Caco-2 (cell line): ENCODE measurements around the gene LTBP1. TPM values are rescaled to one million over a fixed set of nuclear protein-coding genes. Genes with fewer than 3 reads are reported as not detected.

Source experiments
- BruUV-seq: library from RNA; stranded (reverse); fragments of 400-500 nt; replicated peaks from 2 replicates; lab custom pipeline; 2021; lab: Mats Ljungman, UMichigan
- CTCF ChIA-PET: fragments of 300-600 bp; sonication (Branson Sonifier 250); formaldehyde crosslinking; loops from one replicate; lab custom pipeline; 2022; ENCODE audit warnings: antibody characterized with exemption; lab: Charles Lee
- POLR2A ChIA-PET: fragments of 300-600 bp; sonication (Branson Sonifier 250); formaldehyde crosslinking; loops from one replicate; lab custom pipeline; 2022; ENCODE audit warnings: antibody characterized with exemption; lab: Charles Lee
- DNase-seq, 2 experiments: peaks; one replicate each; pipeline versions ENCODE4 v3.0.0 to v3.0.0-alpha.2; 2020 to 2022
- H3K27me3 ChIP-seq: replicated peaks from 2 replicates; pipeline ENCODE4 v1.6.0; 2011; ENCODE audit warnings: low read length; ENCODE audit not compliant: control insufficient read depth, insufficient read depth
- H3K36me3 ChIP-seq: 2 replicates; pipeline ENCODE4 v1.5.1; 2011; ENCODE audit warnings: low read length; ENCODE audit not compliant: control insufficient read depth, insufficient read depth
- H3K4me1 ChIP-seq: fragments of 250-450 bp; sonication (Bioruptor Pico); 2 replicates; pipeline ENCODE4 v1.5.1; 2020; ENCODE audit warnings: mild to moderate bottlenecking
- H3K4me3 ChIP-seq: 2 replicates; pipeline ENCODE4 v1.5.1; 2011; ENCODE audit warnings: low read depth, mild to moderate bottlenecking, control low read depth, low read length
- H3K9me3 ChIP-seq: fragments of 250-450 bp; sonication (Bioruptor Pico); 2 replicates; pipeline ENCODE4 v1.5.1; 2020; ENCODE audit warnings: mild to moderate bottlenecking, moderate library complexity
- H3K27ac Mint-ChIP-seq: one replicate; pipeline ENCODE4 v1.8.0; 2022; ENCODE audit warnings: mixed read lengths; ENCODE audit not compliant: unreplicated experiment
- H3K27me3 Mint-ChIP-seq: one replicate; pipeline ENCODE4 v1.8.0; 2022; ENCODE audit warnings: mixed read lengths; ENCODE audit not compliant: insufficient read depth, unreplicated experiment
- H3K36me3 Mint-ChIP-seq: one replicate; pipeline ENCODE4 v1.8.0; 2022; ENCODE audit warnings: mild to moderate bottlenecking, mixed read lengths; ENCODE audit not compliant: insufficient read depth, unreplicated experiment
- H3K4me1 Mint-ChIP-seq: one replicate; pipeline ENCODE4 v1.8.0; 2022; ENCODE audit warnings: low read depth, mixed read lengths; ENCODE audit not compliant: unreplicated experiment
- H3K4me3 Mint-ChIP-seq: one replicate; pipeline ENCODE4 v1.8.0; 2022; ENCODE audit warnings: mild to moderate bottlenecking, moderate library complexity, mixed read lengths; ENCODE audit not compliant: unreplicated experiment
- H3K9me3 Mint-ChIP-seq: one replicate; pipeline ENCODE4 v1.8.0; 2022; ENCODE audit warnings: mixed read lengths; ENCODE audit not compliant: unreplicated experiment
- CTCF ChIP-seq, 2 experiments: fragments of 200-600 bp in 1 of 2; IDR thresholded peaks; 1 replicate in 1 of 2; 2 replicates in 1 of 2; pipeline versions ENCODE4 v1.5.1 to v1.8.0; 2011 to 2022; ENCODE audit warnings: antibody characterized with exemption in 1 of 2, control low read depth in 1 of 2, inconsistent platforms in 1 of 2, low read depth in 1 of 2, low read length in 1 of 2, mild to moderate bottlenecking in 1 of 2, moderate library complexity in 1 of 2; ENCODE audit not compliant: insufficient read depth in 1 of 2, severe bottlenecking in 1 of 2, unreplicated experiment in 1 of 2
- intact Hi-C: fragments of 100-400 bp; cut with micrococcal nuclease; formaldehyde crosslinking; loops from one replicate; pipeline ENCODE4 v1.10.0; 2022; ENCODE audit not compliant: unreplicated experiment
- total RNA-seq: library from RNA; stranded (reverse); gene quantifications from 2 replicates; pipeline ENCODE4 v1.2.3, GENCODE V29; 2022

LTBP1 gene
- total RNA-seq, 1 experiment from 2014 or later: 64.2 TPM

GRCh38 chr2:33426666-33427231 lies 480.0 kb downstream of the LTBP1 start:
- BruUV-seq: no TSS peak
- Mint-ChIP-seq H3K4me1 (no peaks in the 10 kb centered on the region), H3K9me3 (no peaks in the 10 kb centered on the region), H3K27me3 (peaks cover 5% of the 10 kb centered on the region), H3K4me3 (no peak overlapping the region), H3K27ac (no peak overlapping the region), H3K36me3 (no peaks in the 10 kb centered on the region)
- POLR2A ChIA-PET: no interaction called here
- CTCF ChIA-PET: no interaction called here
- H3K9me3 ChIP-seq: no peaks in the 10 kb centered on the region
- intact Hi-C loops: no loop called here
- H3K4me1 ChIP-seq: no peaks in the 10 kb centered on the region
- no peak overlapping the region for H3K4me3 ChIP-seq
- DNase-seq: no peak
- no peak for TF ChIP-seq CTCF (IDR thresholded peaks at IDR 0.05; ENCODE audit: insufficient read depth in 1 of 2, low read depth in 1 of 2, low read length in 1 of 2, severe bottlenecking in 1 of 2, unreplicated experiment in 1 of 2)
- no peaks in the 10 kb centered on the region for H3K36me3 ChIP-seq
- H3K27me3 ChIP-seq: no peaks in the 10 kb centered on the region

DNA sequence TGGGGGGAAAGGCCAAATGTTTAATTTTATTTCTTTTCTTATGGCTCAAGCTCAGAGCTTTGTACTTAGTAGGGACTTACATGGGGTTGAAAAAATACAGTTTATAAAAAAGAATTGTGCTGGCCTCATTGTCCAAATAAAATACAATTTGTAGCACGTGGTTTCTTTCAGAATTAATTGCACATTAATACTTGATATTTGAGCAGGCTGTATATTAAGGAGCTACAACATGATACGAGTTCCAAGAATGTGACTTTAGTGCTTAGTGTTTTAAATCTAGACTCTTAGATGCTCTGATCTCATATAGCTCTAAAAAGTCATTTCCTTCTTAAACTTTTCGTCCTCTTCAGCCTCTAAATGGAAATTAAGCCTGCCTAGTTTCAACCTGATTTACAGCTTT lies 483.3 kb downstream of the LTBP1 start:
- Histone ChIP-seq H3K4me1 (no peaks in the 10 kb centered on the region), H3K9me3 (no peaks in the 10 kb centered on the region), H3K27me3 (no peaks in the 10 kb centered on the region), H3K4me3 (no peak overlapping the region), H3K36me3 (no peaks in the 10 kb centered on the region)
- ChIA-PET POLR2A (no interaction called here), CTCF (no interaction called here)
- H3K27me3 Mint-ChIP-seq: peaks cover 5% of the 10 kb centered on the region
- H3K27ac Mint-ChIP-seq: no peak overlapping the region
- no peaks in the 10 kb centered on the region for H3K9me3 Mint-ChIP-seq
- no peak for TF ChIP-seq CTCF (IDR thresholded peaks at IDR 0.05; ENCODE audit: insufficient read depth in 1 of 2, low read depth in 1 of 2, low read length in 1 of 2, severe bottlenecking in 1 of 2, unreplicated experiment in 1 of 2)
- no peaks in the 10 kb centered on the region for H3K36me3 Mint-ChIP-seq
- H3K4me3 Mint-ChIP-seq: no peak overlapping the region
- no peak for DNase-seq
- BruUV-seq: no TSS peak
- intact Hi-C loops: no loop called here
- no peaks in the 10 kb centered on the region for H3K4me1 Mint-ChIP-seq

GRCh38 chr2:33430856-33431255 lies 484.1 kb downstream of the LTBP1 start:
- H3K4me1 Mint-ChIP-seq: no peaks in the 10 kb centered on the region
- no TSS peak for BruUV-seq
- no peaks in the 10 kb centered on the region for H3K27me3 ChIP-seq
- H3K4me1 ChIP-seq: no peaks in the 10 kb centered on the region
- no peaks in the 10 kb centered on the region for H3K9me3 Mint-ChIP-seq
- no peaks in the 10 kb centered on the region for H3K36me3 ChIP-seq
- POLR2A ChIA-PET: no interaction called here
- no peak overlapping the region for H3K4me3 Mint-ChIP-seq
- H3K36me3 Mint-ChIP-seq: no peaks in the 10 kb centered on the region
- H3K27me3 Mint-ChIP-seq: peaks cover 5% of the 10 kb centered on the region
- H3K27ac Mint-ChIP-seq: no peak overlapping the region
- CTCF ChIA-PET: interaction anchor here (0.6 kb wide), 1 partner anchor 35 kb away, joined by 3 read pairs; no protein-coding TSS in a partner anchor
- TF ChIP-seq CTCF (IDR thresholded peaks at IDR 0.05; ENCODE audit: insufficient read depth in 1 of 2, low read depth in 1 of 2, low read length in 1 of 2, severe bottlenecking in 1 of 2, unreplicated experiment in 1 of 2): no peak
- intact Hi-C loops: no loop called here
- no peak for DNase-seq
- H3K4me3 ChIP-seq: no peak overlapping the region
- H3K9me3 ChIP-seq: no peaks in the 10 kb centered on the region
